HG02943 (cell line): ENCODE measurements around the gene TPP1.

ENCODE experiments used
- ATAC-seq: cut with Tn5 transposase; IDR thresholded peaks from one replicate; pipeline ENCODE4 v1.9.1; 2021; ENCODE audit warnings: mild to moderate bottlenecking, low read depth, moderate library complexity; ENCODE audit not compliant: unreplicated experiment

TPP1 gene

DNA sequence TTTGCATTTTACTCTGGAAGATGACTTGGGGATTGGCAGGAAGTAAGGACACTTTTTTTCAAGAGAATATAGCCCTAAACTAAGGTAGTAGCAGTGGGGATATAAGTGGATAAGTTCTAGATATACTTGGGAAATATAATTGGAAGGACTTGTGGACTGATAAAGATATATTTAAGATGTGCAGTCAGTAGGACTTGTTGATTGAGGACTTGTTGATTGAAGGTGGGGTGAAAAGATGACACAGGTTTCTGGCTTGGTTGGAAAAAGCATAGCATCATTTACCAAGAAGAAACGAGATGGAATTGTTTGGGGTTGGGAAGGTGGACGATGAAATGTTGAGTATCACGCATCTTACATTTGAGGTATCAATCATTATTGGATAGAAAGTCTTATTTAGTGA is 5.7 kb downstream of the TPP1 start:
- ATAC-seq: no peak

DNA sequence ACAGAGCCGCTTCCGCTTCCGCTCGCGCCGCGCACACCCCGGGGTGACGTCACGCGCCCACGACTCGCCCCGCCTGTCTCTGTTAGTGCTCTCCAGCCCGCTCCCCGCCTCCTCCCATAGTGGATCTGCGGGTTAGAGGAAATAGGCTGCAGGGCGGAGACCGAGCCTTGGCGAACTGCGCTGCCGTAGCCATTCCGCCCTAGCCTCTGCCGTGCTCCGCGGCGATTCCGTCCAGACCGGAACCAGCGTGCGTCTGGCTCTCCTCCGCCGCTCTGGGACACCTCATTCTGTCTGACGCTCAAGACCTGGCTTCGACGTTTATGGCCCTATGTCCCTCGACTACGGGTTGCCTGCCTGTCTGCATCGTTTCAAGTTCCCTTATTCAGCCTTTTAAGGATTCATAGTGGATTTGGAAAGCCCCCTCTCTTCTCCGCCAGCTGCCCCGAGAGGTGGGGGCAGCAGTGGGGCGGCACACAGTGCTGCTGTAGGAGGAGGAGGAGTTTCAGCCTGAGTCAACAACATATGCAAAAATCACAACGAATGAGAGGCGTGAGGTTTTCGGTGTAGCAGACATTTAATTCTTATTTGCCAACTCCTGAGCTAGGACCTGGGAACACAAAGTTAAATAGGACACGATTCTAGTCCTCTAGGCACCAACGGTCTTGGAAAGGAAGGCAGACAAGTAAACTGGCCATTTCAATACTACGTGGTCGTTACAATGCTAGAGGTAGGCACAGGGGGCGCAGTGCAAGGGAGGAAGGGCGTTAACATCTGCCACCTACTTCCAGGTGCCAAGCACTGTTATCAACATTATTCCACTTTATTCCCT is 6.8 kb downstream of the TPP1 start, which contains the start of gene TAF10:
Gene TAF10 (minus strand): TSS at position 4 of the 829 bp plus-strand sequence. CDS start 27 bp downstream, outside the sequence.
- ATAC-seq: peak; percentile 89

DNA sequence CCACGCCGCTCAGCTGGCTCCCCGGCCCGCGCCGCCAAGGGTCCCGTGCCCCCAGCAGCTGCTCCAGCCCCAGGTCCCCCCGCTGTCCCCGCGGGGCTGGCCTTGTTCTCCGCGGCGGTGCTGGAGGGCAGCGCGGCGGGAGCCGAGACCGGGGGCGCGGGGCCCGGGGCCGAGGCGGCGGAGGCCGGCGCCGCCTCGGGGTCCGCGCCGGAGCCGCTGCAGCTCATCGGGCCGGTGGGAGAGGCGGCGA is 7.3 kb downstream of the TPP1 start:
- peak; percentile 7 for ATAC-seq

GRCh38 chr11:6611092-6611962 is 7.9 kb downstream of the TPP1 start:
- ATAC-seq: no peak

GRCh38 chr11:6610591-6610990 is 8.6 kb downstream of the TPP1 start:
- ATAC-seq: no peak

GRCh38 chr11:6609502-6610015 is 9.7 kb downstream of the TPP1 start:
- ATAC-seq: no peak

DNA sequence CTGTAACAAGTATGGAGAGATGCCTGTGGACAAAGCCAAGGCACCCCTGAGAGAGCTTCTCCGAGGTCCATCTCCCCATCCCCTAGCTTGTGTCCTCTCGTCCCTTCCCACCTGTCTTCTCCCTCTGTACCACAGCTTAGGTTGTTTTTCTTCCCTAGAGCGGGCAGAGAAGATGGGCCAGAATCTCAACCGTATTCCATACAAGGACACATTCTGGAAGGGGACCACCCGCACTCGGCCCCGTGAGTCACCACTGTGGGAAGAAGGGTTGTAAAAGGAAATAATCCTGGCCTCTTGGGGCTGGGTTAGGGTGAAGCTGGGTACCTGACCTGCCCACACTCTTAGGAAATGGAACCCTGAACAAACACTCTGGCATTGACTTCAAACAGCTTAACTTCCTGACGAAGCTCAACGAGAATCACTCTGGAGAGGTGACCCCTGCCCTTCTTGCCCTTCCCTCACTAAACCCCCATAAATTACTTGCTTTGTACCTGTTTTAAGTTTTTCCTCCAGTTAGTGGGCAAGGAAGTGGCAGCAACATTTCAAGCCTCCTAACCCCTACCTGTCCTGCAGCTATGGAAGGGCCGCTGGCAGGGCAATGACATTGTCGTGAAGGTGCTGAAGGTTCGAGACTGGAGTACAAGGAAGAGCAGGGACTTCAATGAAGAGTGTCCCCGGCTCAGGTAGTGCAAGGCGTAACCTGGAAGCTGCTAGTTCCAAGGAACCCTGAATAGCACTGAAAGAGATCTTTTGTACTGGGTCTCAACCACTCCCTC is 10.3 kb downstream of the TPP1 start:
- no peak for ATAC-seq

GRCh38 chr11:6608011-6608410 is 11.2 kb downstream of the TPP1 start:
- ATAC-seq: no peak

DNA sequence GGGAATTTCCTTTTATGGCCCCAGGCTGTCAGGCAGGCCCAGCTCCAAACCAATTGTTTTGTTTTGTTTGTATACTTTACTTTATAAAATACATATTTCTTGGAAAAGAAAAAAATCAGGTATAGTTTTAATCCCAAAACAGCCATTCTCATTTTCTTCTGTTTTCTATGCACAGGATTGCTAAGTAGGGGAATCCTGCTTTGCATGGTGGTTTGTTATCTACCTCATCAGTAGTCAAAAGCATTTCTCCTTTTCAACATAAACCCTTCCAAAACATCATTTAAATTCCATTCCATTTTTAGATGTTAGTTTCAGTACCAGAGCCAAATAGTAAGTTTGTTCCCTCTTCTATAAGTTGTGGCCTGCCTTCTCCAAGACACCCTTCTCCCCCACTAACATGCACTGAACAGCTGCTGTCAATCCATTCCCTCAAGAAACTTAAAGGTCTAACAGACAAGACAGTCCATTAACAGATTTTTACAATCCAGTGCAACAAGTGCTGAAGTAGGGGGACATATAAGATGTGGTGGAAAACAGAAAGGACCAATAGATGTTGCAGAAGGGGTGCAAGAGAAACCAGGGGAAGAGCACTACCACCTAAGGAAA is 11.9 kb downstream of the TPP1 start:
- no peak for ATAC-seq

GRCh38 chr11:6606471-6607189 is 12.6 kb downstream of the TPP1 start:
- peak; percentile 52 for ATAC-seq

DNA sequence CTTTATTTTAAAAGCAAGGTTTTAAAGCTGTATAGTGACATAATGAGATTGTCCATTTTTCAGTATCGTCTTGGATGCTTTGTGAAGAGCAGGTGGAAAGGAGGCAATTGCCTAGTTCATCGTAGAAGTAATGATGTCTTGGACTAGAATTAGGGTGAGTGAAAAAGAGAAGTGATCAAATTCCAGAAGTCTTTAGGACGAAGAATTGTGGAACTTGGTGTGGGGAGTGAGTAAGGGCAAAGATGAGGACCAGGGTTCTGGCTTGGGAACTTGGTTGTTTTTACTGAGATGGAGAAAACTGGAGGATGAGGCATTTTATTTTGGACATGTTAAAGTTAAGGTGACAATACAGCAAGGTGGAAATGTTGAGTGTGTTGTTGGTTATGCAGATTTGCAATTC is 14.4 kb downstream of the TPP1 start:
- ATAC-seq: no peak

DNA sequence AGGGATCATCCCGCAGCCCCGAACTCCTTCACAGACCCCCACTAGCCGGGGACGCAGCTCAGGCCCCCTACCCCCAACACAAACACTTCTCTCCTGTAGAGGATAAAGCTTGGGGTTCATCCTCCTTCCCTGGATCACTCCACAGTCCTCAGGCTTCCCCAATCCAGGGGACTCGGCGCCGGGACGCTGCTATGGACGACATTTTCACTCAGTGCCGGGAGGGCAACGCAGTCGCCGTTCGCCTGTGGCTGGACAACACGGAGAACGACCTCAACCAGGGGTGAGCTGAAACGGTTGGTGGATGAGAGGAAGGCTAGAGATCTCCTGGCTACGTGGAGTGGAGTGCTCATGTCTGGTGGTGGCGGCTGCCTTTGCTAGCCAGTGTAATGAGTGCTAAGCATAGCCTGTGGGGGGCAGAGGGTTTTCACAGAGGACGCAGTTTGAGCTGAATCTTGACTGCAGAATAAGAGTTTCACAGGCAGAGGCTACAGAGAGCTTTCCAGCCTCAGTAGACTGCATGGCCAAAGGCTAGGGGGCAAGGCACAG is 15.1 kb downstream of the TPP1 start:
- peak; percentile 40 for ATAC-seq

DNA sequence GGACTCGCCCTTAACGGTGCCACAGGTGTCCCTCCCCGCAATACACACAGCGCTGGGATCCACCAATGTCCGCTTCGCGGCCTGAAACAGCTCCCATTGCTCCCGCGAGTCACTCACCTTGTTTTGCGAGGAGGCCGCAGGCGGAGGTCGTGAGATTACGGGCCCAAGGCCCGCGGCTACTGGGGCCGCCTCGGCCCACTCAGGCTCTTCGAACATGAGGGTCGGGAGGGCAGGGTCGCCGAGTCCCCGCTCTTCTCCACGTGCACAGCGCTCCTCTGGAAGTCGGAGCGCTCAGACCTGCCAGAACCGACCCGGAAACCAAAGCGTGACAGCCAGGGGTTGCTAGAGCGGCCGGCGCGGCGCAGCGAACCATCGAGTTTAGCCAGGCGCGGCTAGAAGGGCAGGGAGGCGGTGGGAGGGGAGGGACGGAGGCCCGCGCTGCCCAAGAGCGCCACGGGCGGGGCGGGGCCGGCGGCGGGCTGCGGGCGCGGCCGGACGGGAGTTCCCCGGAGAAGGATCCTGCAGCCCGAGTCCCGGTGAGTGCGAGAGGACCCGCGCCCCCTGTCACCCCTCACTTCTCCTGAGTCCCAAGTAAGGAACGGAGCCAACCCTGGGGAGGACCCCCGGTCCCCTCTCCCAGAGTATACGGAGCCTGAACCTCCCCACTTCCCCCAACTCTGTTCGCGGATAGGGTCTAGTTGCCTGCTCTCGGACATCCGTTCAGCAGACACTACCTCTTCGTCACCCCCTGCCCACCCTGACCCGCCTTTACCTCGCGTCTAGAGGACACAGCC is 15.7 kb downstream of the TPP1 start, which contains the start of the genes ILK and RRP8:
Gene ILK (plus strand): TSS at position 488 of the 794 bp plus-strand sequence. CDS start 498 bp downstream, outside the sequence.
Gene RRP8 (minus strand): TSS at position 330 of the 794 bp plus-strand sequence. CDS start 114 bp downstream, at position 216.
- ATAC-seq: peak; percentile 63

DNA sequence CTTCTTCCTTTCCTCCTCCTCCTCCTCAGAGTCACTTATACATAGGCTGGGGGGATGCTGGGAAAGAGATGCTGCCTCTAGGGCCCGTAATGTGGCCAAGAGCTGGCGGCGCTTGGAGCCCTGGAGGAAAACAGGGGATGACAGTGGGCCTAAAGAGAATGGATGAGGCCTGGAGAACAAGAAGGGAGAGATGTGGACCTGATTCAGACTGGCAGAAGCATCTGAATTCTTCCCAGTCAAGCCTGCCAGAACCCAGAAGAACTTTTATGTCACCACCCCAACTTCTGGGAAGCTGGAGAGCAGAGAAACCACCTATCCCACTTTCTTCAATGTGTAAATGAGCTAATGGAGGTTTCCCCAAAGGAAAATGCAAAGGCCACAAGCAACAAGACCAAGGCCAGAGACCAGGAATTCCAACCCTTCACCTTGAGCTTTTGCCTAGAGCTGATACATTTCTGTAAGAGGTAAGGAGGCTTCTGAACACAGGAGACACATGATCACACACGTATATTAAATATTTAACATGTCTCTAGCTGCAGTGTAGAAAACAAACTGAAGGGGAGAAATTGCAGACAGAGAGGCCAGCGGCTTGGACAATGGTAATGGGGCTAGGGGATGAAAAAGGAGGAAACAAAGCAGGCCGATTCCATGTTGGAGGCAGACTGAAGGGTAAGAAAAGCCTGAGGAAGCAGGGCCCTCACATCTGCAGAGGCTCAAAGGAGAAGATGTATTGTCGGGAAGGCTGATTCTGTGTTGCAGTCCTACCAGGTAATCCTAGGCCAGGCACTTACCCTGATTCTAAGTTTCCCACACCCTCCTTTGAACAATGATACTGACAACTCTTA is 16.9 kb downstream of the TPP1 start:
- ATAC-seq: no peak

DNA sequence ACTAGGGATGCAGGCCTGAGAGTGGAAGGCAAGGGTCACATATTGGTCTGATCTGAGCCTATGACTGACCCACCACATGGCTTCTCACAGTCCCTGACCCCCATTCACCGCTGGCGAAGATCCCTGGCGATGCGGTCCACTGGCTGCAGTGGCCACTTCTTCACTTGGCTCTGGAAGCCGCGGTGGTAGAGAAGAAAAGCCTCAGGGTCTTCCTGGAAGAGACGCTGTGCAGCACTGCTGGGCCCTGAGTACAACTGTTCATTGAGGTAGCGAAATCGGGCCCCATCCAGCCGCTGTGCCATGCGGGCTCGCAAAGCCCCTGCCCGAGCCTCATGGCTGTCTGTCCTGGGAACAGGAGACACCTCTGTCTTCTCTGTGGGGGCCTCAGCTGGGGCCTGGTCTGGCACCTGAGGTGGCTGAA is 18.2 kb downstream of the TPP1 start:
- no peak for ATAC-seq

DNA sequence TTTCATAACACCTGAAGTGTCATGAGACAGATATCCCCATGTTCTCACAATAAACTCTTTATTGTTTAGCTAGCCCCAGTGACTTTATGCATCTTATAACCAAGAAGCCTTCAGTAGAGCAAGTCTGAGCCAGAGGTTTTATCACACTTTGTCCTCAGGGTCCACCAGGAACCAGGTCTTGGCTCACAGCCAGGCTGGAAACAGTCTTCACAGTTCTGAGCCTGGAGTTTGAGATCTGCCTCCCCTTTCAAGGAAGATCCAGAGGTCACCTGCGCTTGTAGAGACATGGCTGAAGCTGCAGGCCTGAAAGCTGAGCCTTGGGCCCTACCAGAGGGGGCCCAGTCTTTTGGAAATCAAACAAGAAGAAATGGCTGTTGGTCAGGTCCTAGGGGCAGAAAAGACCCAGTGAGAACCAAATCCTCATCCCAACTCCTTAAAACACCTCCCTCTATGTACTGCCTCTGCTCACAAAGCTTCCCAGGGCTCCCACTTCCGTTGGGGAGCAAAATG is 19.3 kb downstream of the TPP1 start:
- no peak for ATAC-seq

DNA sequence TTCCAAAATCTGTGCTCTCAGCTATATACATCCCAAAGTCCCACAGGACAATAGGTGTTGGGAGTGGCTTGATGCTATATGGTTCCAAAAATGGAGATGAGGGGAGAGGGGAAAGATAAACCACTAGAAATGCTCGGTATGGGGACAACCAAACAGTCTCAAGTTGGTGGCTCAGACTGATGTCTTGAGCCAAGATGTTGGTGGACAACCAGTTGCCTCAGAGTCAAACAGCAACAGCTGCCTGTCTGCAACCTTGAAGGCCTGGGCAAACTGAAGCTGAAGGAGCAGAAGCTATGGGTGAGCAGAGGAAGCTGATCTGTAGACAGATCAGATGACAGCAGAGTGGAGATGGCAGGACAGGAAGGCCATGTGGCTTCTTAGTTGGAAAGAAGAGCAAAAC is 19.8 kb downstream of the TPP1 start:
- ATAC-seq: no peak
